ENCODE data around the gene SLC26A9.

- TF ChIP-seq POLR2A (IDR thresholded peaks at IDR 0.05; ENCODE audit: low read depth, low read length) (no peak), TAF1 (IDR thresholded peaks at IDR 0.05; ENCODE audit: borderline replicate concordance, low read depth, low read length) (no peak)
These were observed 35.5 kb downstream of the SLC26A9 start for GRCh38 chr1:205907794-205908193.
